DMS153 treated with DMSO at 0.1 percent for 48 hours (cell line): Measurements from ENCODE around the gene UNC5C.
"Not testable (repeated sequence)": the region's sequence is repeated elsewhere in the genome, so short reads cannot be mapped to it uniquely, and the experiment has no call there.

ENCODE experiments used
- DNase-seq: peaks from one replicate; lab custom pipeline; 2025; ENCODE audit not compliant: unreplicated experiment; lab: John Stamatoyannopoulos, UW

UNC5C gene

DNA sequence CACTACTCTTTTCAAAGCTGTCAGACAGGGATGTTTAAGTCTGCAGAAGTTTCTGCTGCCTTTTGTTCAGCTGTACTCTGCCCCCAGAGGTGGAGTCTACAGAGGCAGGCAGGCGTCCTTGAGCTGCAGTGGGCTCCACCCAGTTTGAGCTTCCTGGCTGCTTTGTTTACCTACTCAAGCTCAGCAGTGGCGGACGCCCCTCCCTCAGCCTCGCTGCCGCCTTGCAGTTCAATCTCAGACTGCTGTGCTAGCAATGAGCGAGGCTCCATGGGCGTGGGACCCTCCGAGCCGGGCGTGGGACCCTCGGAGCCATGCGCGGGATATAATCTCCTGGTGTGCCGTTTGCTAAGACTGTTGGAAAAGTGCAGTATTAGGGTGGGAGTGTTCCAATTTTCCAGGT lies 409.3 kb downstream of the UNC5C start:
- DNase-seq, result not testable (repeated sequence)

DNA sequence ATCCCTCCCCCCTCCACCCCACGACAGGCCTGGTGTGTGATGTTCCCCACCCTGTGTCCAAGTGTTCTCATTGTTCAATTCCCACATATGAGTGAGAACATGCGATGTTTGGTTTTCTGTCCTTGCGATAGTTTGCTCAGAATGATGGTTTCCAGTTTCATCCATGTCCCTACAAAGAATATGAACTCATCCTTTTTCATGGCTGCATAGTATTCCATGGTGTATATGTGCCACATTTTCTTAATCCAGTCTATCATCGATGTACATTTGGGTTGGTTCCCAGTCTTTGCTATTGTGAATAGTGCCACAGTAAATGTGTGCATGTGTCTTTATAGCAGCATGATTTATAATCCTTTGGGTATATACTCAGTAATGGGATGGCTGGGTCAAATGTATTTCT lies 414.8 kb downstream of the UNC5C start:
- not testable (repeated sequence) for DNase-seq

DNA sequence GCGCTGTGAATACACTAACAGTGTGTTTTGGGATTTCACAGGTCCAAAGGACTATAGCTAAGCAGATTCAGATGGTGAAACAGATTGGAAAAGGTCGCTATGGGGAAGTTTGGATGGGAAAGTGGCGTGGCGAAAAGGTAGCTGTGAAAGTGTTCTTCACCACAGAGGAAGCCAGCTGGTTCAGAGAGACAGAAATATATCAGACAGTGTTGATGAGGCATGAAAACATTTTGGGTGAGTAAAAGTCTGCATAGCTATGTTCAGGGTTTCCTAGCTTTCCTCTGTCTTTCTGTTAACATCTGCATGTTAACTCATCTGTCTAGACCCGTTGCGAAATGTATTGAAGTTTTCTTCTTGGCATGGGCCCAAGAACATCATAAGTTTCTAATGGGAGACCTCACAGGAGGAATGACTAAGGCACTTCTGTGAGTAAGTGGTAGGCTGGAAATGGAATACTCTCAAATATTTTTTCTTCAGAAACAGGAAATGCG lies 418.9 kb downstream of the UNC5C start:
- DNase-seq, result no peak

DNA sequence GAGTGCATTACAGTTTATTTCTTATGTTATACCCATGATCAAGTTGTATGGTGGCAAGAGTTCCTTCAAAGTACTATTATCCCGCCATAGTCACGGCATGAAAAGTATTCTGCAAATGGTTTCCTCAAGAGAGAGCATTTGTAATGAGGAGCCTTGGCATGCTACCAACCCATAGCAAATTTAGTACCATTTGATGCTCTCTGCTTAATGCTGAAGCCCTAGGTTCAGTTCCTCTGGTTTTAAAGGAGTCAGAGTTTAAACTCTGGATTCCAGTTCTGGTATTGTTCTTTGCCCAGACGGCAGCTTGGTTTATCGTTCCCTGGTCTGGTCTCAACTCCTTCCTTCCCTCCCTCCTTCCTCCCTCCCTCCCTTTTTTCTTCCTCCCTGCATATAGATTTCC lies 419.7 kb downstream of the UNC5C start:
- DNase-seq, result no peak

DNA sequence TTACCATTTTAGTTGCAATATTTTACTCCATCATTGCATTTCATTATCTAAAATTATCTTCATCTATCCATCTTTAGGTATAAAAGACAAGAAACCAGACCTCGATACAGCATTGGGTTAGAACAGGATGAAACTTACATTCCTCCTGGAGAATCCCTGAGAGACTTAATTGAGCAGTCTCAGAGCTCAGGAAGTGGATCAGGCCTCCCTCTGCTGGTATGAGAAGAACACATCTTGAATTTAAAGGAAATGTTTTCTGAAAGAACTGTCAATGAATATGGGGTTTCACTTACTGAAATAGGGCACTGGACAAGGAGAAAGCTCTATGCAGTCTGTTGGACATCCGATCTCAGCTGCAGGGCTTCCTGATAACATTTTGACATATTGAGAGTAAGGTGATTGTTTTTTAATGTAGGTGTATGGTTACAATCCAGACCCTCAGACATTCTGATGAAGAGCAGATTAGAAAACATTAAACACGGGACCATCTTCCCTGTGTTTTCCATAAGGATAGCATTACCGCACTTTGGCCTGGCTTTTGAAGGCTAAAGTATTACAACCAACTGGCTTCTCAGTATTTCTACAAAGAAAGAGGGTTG lies 423.8 kb downstream of the UNC5C start:
- DNase-seq, result no peak

DNA sequence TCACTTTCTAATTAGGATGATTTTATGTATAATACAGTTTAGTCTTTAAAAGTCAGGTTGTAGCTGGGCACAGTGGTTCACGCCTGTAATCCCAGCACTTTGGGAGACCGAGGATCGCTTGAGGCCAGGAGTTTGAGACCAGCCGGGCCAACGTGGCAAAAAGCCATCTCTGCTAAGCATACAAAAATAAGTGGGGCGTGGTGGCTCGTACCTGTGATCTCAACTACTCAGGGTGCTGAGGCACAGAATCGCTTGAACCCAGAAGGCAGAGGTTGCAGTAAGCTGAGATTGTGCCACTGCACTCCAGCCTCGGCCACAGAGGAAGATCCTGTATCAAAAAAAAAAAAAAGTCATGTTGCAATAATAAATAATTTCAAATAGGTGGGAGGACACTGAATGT lies 426.8 kb downstream of the UNC5C start:
- no peak for DNase-seq

DNA sequence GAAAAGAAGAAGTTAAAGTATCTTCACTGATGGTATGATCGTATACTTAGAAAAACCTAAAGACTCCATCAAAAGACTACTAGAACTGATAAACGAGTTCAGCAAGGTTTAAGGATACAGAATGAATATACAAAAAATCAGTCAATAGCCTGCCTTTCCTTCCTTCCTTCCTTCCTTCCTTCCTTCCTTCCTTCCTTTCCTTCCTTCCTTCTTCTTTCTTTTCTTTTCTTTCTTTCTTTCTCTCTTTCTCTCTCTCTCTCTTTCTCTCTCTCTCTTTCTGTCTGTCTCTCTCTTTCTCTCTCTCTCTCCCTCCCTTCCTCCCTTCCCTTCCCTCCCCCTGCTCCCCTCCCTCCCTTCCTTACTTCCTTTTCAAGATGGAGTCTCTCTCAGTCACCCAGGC lies 428.3 kb downstream of the UNC5C start:
- DNase-seq, result no peak

DNA sequence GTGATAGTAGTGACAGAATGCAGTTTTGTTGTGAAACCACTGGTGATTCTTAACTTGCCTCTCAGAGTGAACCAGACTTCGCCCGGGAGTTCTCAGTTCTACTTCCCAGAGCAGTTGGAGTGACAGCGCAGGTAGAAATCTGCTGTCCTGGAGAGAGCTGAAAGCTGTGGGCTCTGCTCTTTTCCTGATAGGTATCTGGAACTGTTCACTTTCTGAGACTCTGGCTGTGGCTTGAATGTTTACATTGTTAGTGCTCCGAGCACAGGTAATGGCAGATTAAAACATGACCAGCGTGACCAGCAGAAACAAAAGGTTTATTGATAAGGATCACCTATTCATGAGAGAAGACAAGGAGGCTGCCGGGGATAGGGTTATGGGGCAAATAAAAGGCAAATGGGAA lies 430.3 kb downstream of the UNC5C start:
- DNase-seq, result no peak

DNA sequence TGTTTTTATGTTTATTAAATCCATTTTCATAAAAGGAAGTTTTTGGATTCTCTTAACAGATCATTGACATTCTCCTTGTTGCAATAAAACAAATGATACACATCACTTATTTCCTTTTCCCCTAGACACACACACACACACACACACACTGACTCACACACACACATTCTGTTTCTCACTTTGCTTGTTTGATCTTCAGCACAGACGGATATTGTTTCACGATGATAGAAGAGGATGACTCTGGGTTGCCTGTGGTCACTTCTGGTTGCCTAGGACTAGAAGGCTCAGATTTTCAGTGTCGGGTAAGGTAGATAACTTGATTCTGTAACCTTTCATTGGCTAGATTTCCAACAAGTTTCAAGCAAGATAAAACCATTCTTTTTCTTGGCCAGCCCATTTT lies 434.3 kb downstream of the UNC5C start:
- DNase-seq, result no peak
